A549 (cell line): ENCODE data around the gene MARK1. TPM values are rescaled to one million over a fixed set of nuclear protein-coding genes. Genes with fewer than 3 reads are reported as not detected.

ENCODE experiments used
- ATAC-seq, 2 experiments: fragments of 200-7000 bp in 1 of 2; fragments of >200 bp in 1 of 2; cut with Nextera tagmentation in 1 of 2; cut with Tn5 transposase in 1 of 2; 3 replicates each; pipeline versions ENCODE4 v1.8.0 to v1.9.1; 2018 to 2020; ENCODE audit warnings: mild to moderate bottlenecking in 1 of 2, moderate library complexity in 1 of 2
- CTCF ChIA-PET: fragments of 300-600 bp; sonication (Branson Sonifier 250); formaldehyde crosslinking; extraction: SDS; loops from one replicate; lab custom pipeline; 2021; ENCODE audit warnings: antibody characterized with exemption, inconsistent platforms; lab: Yijun Ruan, JAX
- POLR2A ChIA-PET: fragments of 350-600 bp; formaldehyde crosslinking; extraction: SDS; loops from one replicate; lab custom pipeline; 2021; ENCODE audit warnings: antibody characterized with exemption, inconsistent platforms; lab: Yijun Ruan, JAX
- DNase-seq, 2 experiments: peaks; one replicate each; pipeline versions ENCODE4 v3.0.0 to v3.0.0-alpha.2; 2011 to 2016; ENCODE audit warnings: low read depth in 1 of 2, low spot score in 1 of 2
- FAIRE-seq: peaks from 2 replicates; lab custom pipeline; 2011; peaks lifted over from hg19 to GRCh38; lab: Jason Lieb, UNC
- H3K27ac ChIP-seq, 2 experiments: fragments of >200 bp; sonication (Bioruptor Twin); formaldehyde crosslinking; 3 replicates each; pipeline ENCODE4 v1.5.1; 2016 to 2017
- H3K4me1 ChIP-seq: fragments of >200 bp; sonication (Bioruptor Twin); formaldehyde crosslinking; 3 replicates; pipeline ENCODE4 v1.6.1; 2016
- H3K4me2 ChIP-seq: fragments of >200 bp; sonication (Bioruptor Twin); formaldehyde crosslinking; 3 replicates; pipeline ENCODE4 v1.6.1; 2016
- H3K4me3 ChIP-seq: fragments of >200 bp; sonication (Bioruptor Twin); formaldehyde crosslinking; 3 replicates; pipeline ENCODE4 v1.5.1; 2016
- H3K9me3 ChIP-seq: fragments of >200 bp; sonication (Bioruptor Twin); formaldehyde crosslinking; 3 replicates; pipeline ENCODE4 v1.6.1; 2016
- BHLHE40 ChIP-seq: IDR thresholded peaks from 2 replicates; pipeline ENCODE4 v1.6.1; 2012; ENCODE audit warnings: low read depth, low read length, inconsistent platforms
- EHF ChIP-seq: fragments of 250-450 bp; sonication (Bioruptor Pico); IDR thresholded peaks from 2 replicates; pipeline ENCODE4 v1.5.0; 2020; ENCODE audit warnings: mild to moderate bottlenecking
- ELK1 ChIP-seq: fragments of 150-350 bp; IDR thresholded peaks from 2 replicates; pipeline ENCODE4 v1.6.1; 2014; ENCODE audit warnings: low read depth, mild to moderate bottlenecking, low read length
- ESRRA ChIP-seq: fragments of 150-350 bp; IDR thresholded peaks from 2 replicates; pipeline ENCODE4 v1.6.1; 2014; ENCODE audit warnings: mild to moderate bottlenecking, low read length, borderline replicate concordance
- FOXS1 ChIP-seq: fragments of 250-450 bp; sonication (Bioruptor Pico); IDR thresholded peaks from 2 replicates; pipeline ENCODE4 v1.5.0; 2020; ENCODE audit warnings: mild to moderate bottlenecking, moderate library complexity
- GATA3 ChIP-seq: IDR thresholded peaks from 2 replicates; pipeline ENCODE4 v1.6.1; 2012; ENCODE audit warnings: borderline replicate concordance
- HEYL ChIP-seq: fragments of 250-450 bp; sonication (Bioruptor Pico); IDR thresholded peaks from 2 replicates; pipeline ENCODE4 v1.8.0; 2021; ENCODE audit warnings: mild to moderate bottlenecking, moderate library complexity
- HOXB13 ChIP-seq: fragments of 250-450 bp; sonication (Bioruptor Pico); IDR thresholded peaks from 2 replicates; pipeline ENCODE4 v1.5.0; 2020; ENCODE audit warnings: low read depth, mild to moderate bottlenecking, moderate library complexity
- HOXB5 ChIP-seq: fragments of 250-450 bp; sonication (Bioruptor Pico); IDR thresholded peaks from 2 replicates; pipeline ENCODE4 v1.5.0; 2020; ENCODE audit warnings: mild to moderate bottlenecking, moderate library complexity
- JUN ChIP-seq, 2 experiments: fragments of >200 bp; sonication (Bioruptor Twin); formaldehyde crosslinking; IDR thresholded peaks; 2 replicates in 1 of 2; 3 replicates in 1 of 2; pipeline ENCODE4 v1.6.1; 2016 to 2017
- KDM1A ChIP-seq: fragments of 200-600 bp; sonication (generic); IDR thresholded peaks from 2 replicates; pipeline ENCODE4 v1.6.1; 2016; ENCODE audit warnings: low read depth, mild to moderate bottlenecking
- KDM5A ChIP-seq: fragments of 200-600 bp; sonication (generic); IDR thresholded peaks from 2 replicates; pipeline ENCODE4 v1.6.1; 2016; ENCODE audit warnings: antibody characterized with exemption, mild to moderate bottlenecking
- MAX ChIP-seq: IDR thresholded peaks from 2 replicates; pipeline ENCODE4 v1.6.1; 2012
- MAZ ChIP-seq: fragments of 150-350 bp; IDR thresholded peaks from 2 replicates; pipeline ENCODE4 v1.6.1; 2014; ENCODE audit warnings: antibody characterized with exemption, low read depth, low read length, borderline replicate concordance
- NPAS2 ChIP-seq: fragments of 250-450 bp; sonication (Bioruptor Pico); IDR thresholded peaks from 2 replicates; pipeline ENCODE4 v1.8.0; 2022; ENCODE audit warnings: mild to moderate bottlenecking, moderate library complexity, borderline replicate concordance
- NR3C1 ChIP-seq: fragments of >200 bp; sonication (Bioruptor Twin); formaldehyde crosslinking; IDR thresholded peaks from 3 replicates; pipeline ENCODE4 v1.6.1; 2017
- PHF8 ChIP-seq: fragments of 200-600 bp; sonication (generic); IDR thresholded peaks from 2 replicates; pipeline ENCODE4 v1.6.1; 2016; ENCODE audit warnings: low read depth, mild to moderate bottlenecking, antibody characterized with exemption, moderate library complexity, borderline replicate concordance
- POLR2A ChIP-seq: IDR thresholded peaks from 2 replicates; pipeline ENCODE4 v1.6.1; 2012; ENCODE audit warnings: mild to moderate bottlenecking, low read length
- RAD21 ChIP-seq, 2 experiments: fragments of >200 bp in 1 of 2; sonication (Bioruptor Twin) in 1 of 2; formaldehyde crosslinking in 1 of 2; IDR thresholded peaks in 1 of 2; conservative IDR thresholded peaks in 1 of 2; 2 replicates in 1 of 2; 3 replicates in 1 of 2; pipeline ENCODE4 v1.6.1; 2012 to 2018; ENCODE audit warnings: inconsistent platforms in 1 of 2
- REST ChIP-seq: fragments of 200-600 bp; sonication (generic); IDR thresholded peaks from 2 replicates; pipeline ENCODE4 v1.6.1; 2016; ENCODE audit warnings: antibody characterized with exemption, mild to moderate bottlenecking, moderate library complexity
- RFX5 ChIP-seq: fragments of 450-650 bp; IDR thresholded peaks from 2 replicates; pipeline ENCODE4 v1.7.1; 2014; ENCODE audit warnings: antibody characterized with exemption, mild to moderate bottlenecking, moderate library complexity
- ZC3H11A ChIP-seq: fragments of 450-650 bp; IDR thresholded peaks from 2 replicates; pipeline ENCODE4 v1.6.1; 2014; ENCODE audit warnings: antibody characterized with exemption, mild to moderate bottlenecking
- WGBS: methylation state at CpG from one replicate; pipeline ENCODE4 v1.1.6; 2017; ENCODE audit errors: missing lambda C conversion rate; 5-methylcytosine and 5-hydroxymethylcytosine counted together
- polyA plus RNA-seq, 4 experiments: library from polyadenylated mRNA; depleted of rRNA in 3 of 4; stranded (reverse); fragments of >200 nt; fragmentation: RNase III in 1 of 4; extraction: RNeasy Plus Mini Kit Qiagen cat#74134 plus additional on column Dnase treatment in 1 of 4; gene quantifications; 2 replicates in 3 of 4; 3 replicates in 1 of 4; pipeline ENCODE4 v1.2.3, GENCODE V29; 2011 to 2017
- TF ChIP-seq, protein P1 (sequence below): fragments of 250-450 bp; sonication (Bioruptor Pico); IDR thresholded peaks from 2 replicates; pipeline ENCODE4 v1.5.0; 2021; ENCODE audit warnings: mild to moderate bottlenecking, moderate library complexity, borderline replicate concordance

Gene MARK1
- polyA plus RNA-seq, 2 of the 4 experiments (the other 2 are of a cell fraction): 0.03 to 0.05 TPM

GRCh38 chr1:220684890-220685289 lies 157.0 kb downstream of the MARK1 start:
- Histone ChIP-seq H3K4me2 (no peak overlapping the region), H3K27ac (no peak overlapping the region), H3K4me3 (no peak overlapping the region), H3K4me1 (no peaks in the 10 kb centered on the region; the same call in 2 of the 3 replicates), H3K9me3 (no peaks in the 10 kb centered on the region)
- TF ChIP-seq PHF8: no peak
- TF ChIP-seq ZC3H11A: no peak
- TF ChIP-seq ELK1: no peak
- TF ChIP-seq RAD21 (conservative IDR thresholded peaks at IDR 0.05 in 1 of 2, IDR thresholded peaks at IDR 0.05 in 1 of 2): no peak
- TF ChIP-seq HOXB5 (CRISPR knock-in tag): no peak
- TF ChIP-seq GATA3: no peak
- no peak for TF ChIP-seq HEYL (CRISPR knock-in tag)
- TF ChIP-seq REST: no peak
- no peak for TF ChIP-seq KDM1A
- no peak for TF ChIP-seq BHLHE40
- no peak for TF ChIP-seq ESRRA
- TF ChIP-seq EHF (CRISPR knock-in tag): no peak
- no peak for TF ChIP-seq FOXS1 (CRISPR knock-in tag)
- TF ChIP-seq POLR2A: no peak
- TF ChIP-seq JUN (IDR thresholded peaks at IDR 0.05): no peak
- no peak for TF ChIP-seq MAX
- TF ChIP-seq KDM5A: no peak
- TF ChIP-seq HOXB13: no peak
- no peak for DNase-seq
- ChIA-PET CTCF (interaction anchor here (0.7 to 1.7 kb wide), 7 partner anchors 9 to 404 kb away, joined by 3 to 9 read pairs (median 5); no protein-coding TSS in a partner anchor), POLR2A (no interaction called here)
- no peak for FAIRE-seq
- ATAC-seq: no peak
- 75% methylated on average over 4 of the region's 4 CpGs for WGBS

- peak; percentile 71 to 78 for ATAC-seq
- POLR2A ChIA-PET: no interaction called here
- 61% methylated on average over 3 of the region's 3 CpGs for WGBS
- peak; percentile 40 to 53 for DNase-seq
- no peak for TF ChIP-seq FOXS1 (CRISPR knock-in tag)
- no peak for TF ChIP-seq NPAS2 (CRISPR knock-in tag)
- TF ChIP-seq, protein P1, sequence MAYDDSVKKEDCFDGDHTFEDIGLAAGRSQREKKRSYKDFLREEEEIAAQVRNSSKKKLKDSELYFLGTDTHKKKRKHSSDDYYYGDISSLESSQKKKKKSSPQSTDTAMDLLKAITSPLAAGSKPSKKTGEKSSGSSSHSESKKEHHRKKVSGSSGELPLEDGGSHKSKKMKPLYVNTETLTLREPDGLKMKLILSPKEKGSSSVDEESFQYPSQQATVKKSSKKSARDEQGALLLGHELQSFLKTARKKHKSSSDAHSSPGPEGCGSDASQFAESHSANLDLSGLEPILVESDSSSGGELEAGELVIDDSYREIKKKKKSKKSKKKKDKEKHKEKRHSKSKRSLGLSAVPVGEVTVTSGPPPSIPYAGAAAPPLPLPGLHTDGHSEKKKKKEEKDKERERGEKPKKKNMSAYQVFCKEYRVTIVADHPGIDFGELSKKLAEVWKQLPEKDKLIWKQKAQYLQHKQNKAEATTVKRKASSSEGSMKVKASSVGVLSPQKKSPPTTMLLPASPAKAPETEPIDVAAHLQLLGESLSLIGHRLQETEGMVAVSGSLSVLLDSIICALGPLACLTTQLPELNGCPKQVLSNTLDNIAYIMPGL (CRISPR knock-in tag): no peak
- TF ChIP-seq NR3C1: no peak
- no peak for TF ChIP-seq RAD21 (conservative IDR thresholded peaks at IDR 0.05 in 1 of 2, IDR thresholded peaks at IDR 0.05 in 1 of 2)
- TF ChIP-seq ZC3H11A: no peak
- no peak for TF ChIP-seq EHF (CRISPR knock-in tag)
- no peak for TF ChIP-seq MAZ
- no peak for TF ChIP-seq BHLHE40
- no peak for TF ChIP-seq RFX5
- Histone ChIP-seq H3K4me3 (no peak overlapping the region), H3K27ac (no peak overlapping the region), H3K4me2 (no peak overlapping the region), H3K9me3 (no peaks in the 10 kb centered on the region), H3K4me1 (no peaks in the 10 kb centered on the region; the same call in 2 of the 3 replicates)
- no peak for FAIRE-seq
- CTCF ChIA-PET: interaction anchor here (0.8 to 1.9 kb wide), 5 partner anchors 13 to 405 kb away, joined by 3 to 8 read pairs (median 3); no protein-coding TSS in a partner anchor
Measured at GRCh38 chr1:220685879-220686278, 157.9 kb downstream of the MARK1 start.
